GM12874 (cell line): ENCODE measurements around the gene TFG.

Source experiments
- CTCF ChIP-seq: IDR thresholded peaks from 2 replicates; pipeline ENCODE4 v1.5.1; 2011; ENCODE audit warnings: low read depth, mild to moderate bottlenecking, control low read depth, low read length, moderate library complexity; ENCODE audit not compliant: insufficient read depth

The TFG gene

GRCh38 chr3:100782906-100783305 lies 73.6 kb downstream of the TFG start:
- no peak for TF ChIP-seq CTCF

GRCh38 chr3:100783619-100784018 lies 74.3 kb downstream of the TFG start:
- no peak for TF ChIP-seq CTCF

- no peak for TF ChIP-seq CTCF
Measured at GRCh38 chr3:100789579-100789978, 80.3 kb downstream of the TFG start.

GRCh38 chr3:100796556-100796955 lies 87.3 kb downstream of the TFG start:
- peak; percentile 13; the same call in 1 of the 2 replicates for TF ChIP-seq CTCF

- TF ChIP-seq CTCF: no peak
Measured at GRCh38 chr3:100798012-100798411, 88.7 kb downstream of the TFG start.
